GM12878 (cell line): Measurements from ENCODE around the gene SETBP1. TPM values are rescaled to one million over a fixed set of nuclear protein-coding genes. Genes with fewer than 3 reads are reported as not detected.

Experiments used
- ATAC-seq: fragments of 200-7000 bp; cut with Tn5 transposase; 3 replicates; pipeline ENCODE4 v1.9.1; 2020; ENCODE audit warnings: mild to moderate bottlenecking, moderate library complexity
- BruUV-seq: library from RNA; stranded (reverse); fragments of 400-500 nt; replicated peaks from 2 replicates; lab custom pipeline; 2021; lab: Mats Ljungman, UMichigan
- CTCF ChIA-PET: fragments of 300-600 bp; sonication (Branson Sonifier 250); formaldehyde crosslinking; extraction: SDS; loops from one replicate; lab custom pipeline; 2021; ENCODE audit warnings: inconsistent platforms; lab: Yijun Ruan, JAX
- POLR2A ChIA-PET: fragments of 350-600 bp; formaldehyde crosslinking; extraction: SDS; loops from one replicate; lab custom pipeline; 2021; ENCODE audit warnings: inconsistent platforms; lab: Charles Lee
- RAD21 ChIA-PET: fragments of 300-600 bp; sonication (Branson Sonifier 250); formaldehyde crosslinking; loops from one replicate; lab custom pipeline; 2023; ENCODE audit warnings: antibody characterized with exemption; ENCODE audit not compliant: unreplicated experiment; lab: Charles Lee
- SMC1A ChIA-PET: fragments of 300-600 bp; sonication (Branson Sonifier 250); formaldehyde crosslinking; loops from one replicate; lab custom pipeline; 2023; ENCODE audit not compliant: unreplicated experiment, uncharacterized antibody; lab: Charles Lee
- DNase-seq: peaks from one replicate; pipeline ENCODE4 v3.0.0-alpha.2; 2011; ENCODE audit warnings: low read depth, low spot score
- FAIRE-seq: peaks from 3 replicates; lab custom pipeline; 2011; peaks lifted over from hg19 to GRCh38; lab: Jason Lieb, UNC
- H2AFZ ChIP-seq: 2 replicates; pipeline ENCODE4 v1.6.0; 2011; ENCODE audit warnings: low read depth, low read length, control low read depth; ENCODE audit not compliant: control insufficient read depth
- H3K27ac ChIP-seq: 2 replicates; pipeline ENCODE4 v1.5.1; 2011; ENCODE audit warnings: control low read depth; ENCODE audit not compliant: control insufficient read depth, insufficient read depth
- H3K27me3 ChIP-seq, 2 experiments: replicated peaks in 1 of 2; 2 replicates each; pipeline versions ENCODE4 v1.6.0 to v1.6.1; 2011; ENCODE audit warnings: low read length in 1 of 2; ENCODE audit not compliant: control insufficient read depth in 2 of 2, insufficient read depth in 2 of 2
- H3K36me3 ChIP-seq, 2 experiments: 2 replicates each; pipeline ENCODE4 v1.5.1; 2011; ENCODE audit warnings: low read length in 1 of 2; ENCODE audit not compliant: control insufficient read depth in 2 of 2, insufficient read depth in 2 of 2
- H3K4me1 ChIP-seq: 2 replicates; pipeline ENCODE4 v1.6.1; 2011; ENCODE audit warnings: mild to moderate bottlenecking, low read length, moderate library complexity, mixed read lengths; ENCODE audit not compliant: control insufficient read depth, insufficient read depth
- H3K4me2 ChIP-seq: 2 replicates; pipeline ENCODE4 v1.6.0; 2011; ENCODE audit warnings: control low read depth; ENCODE audit not compliant: control insufficient read depth, insufficient read depth
- H3K4me3 ChIP-seq: fragments of 200-600 bp; sonication (generic); 2 replicates; pipeline ENCODE4 v1.5.1; 2016
- H3K79me2 ChIP-seq: 2 replicates; pipeline ENCODE4 v1.6.0; 2011; ENCODE audit warnings: low read length; ENCODE audit not compliant: control insufficient read depth, insufficient read depth
- H3K9ac ChIP-seq: 2 replicates; pipeline ENCODE4 v1.8.0; 2011; ENCODE audit warnings: low read length, control low read depth, mixed read lengths; ENCODE audit not compliant: control insufficient read depth, insufficient read depth
- H3K9me3 ChIP-seq: replicated peaks from 3 replicates; pipeline ENCODE4 v1.5.1; 2011; ENCODE audit warnings: mild to moderate bottlenecking, low read length; ENCODE audit not compliant: control insufficient read depth, insufficient read depth
- H4K20me1 ChIP-seq: 2 replicates; pipeline ENCODE4 v1.6.0; 2011; ENCODE audit not compliant: control insufficient read depth, insufficient read depth
- ASH2L ChIP-seq: fragments of 300-600, 200-600 bp; sonication (generic); IDR thresholded peaks from 2 replicates; pipeline ENCODE4 v1.6.1; 2017; ENCODE audit warnings: low read depth, mild to moderate bottlenecking, borderline replicate concordance
- E2F4 ChIP-seq: IDR thresholded peaks from 2 replicates; pipeline ENCODE4 v1.6.1; 2012; ENCODE audit warnings: low read depth, low read length, improper control_type of control experiment
- EED ChIP-seq: sonication (generic); IDR thresholded peaks from 2 replicates; pipeline ENCODE4 v1.6.1; 2016; ENCODE audit warnings: antibody characterized with exemption, low read depth
- IKZF1 ChIP-seq: fragments of 450-650 bp; conservative IDR thresholded peaks from 2 replicates; pipeline ENCODE4 v1.6.1; 2017; ENCODE audit warnings: antibody characterized with exemption, mild to moderate bottlenecking
- LARP7 ChIP-seq: fragments of 450-650 bp; IDR thresholded peaks from 2 replicates; pipeline ENCODE4 v1.6.1; 2017; ENCODE audit warnings: mild to moderate bottlenecking
- MLLT1 ChIP-seq: fragments of 450-650 bp; IDR thresholded peaks from 2 replicates; pipeline ENCODE4 v1.6.1; 2016; ENCODE audit warnings: mild to moderate bottlenecking
- MXI1 ChIP-seq: fragments of 150-350 bp; IDR thresholded peaks from 2 replicates; pipeline ENCODE4 v1.6.1; 2011; ENCODE audit warnings: low read depth, mild to moderate bottlenecking, inconsistent platforms, low read length, improper control_type of control experiment
- NR2C2 ChIP-seq: IDR thresholded peaks from 2 replicates; pipeline ENCODE4 v1.6.1; 2011; ENCODE audit warnings: borderline replicate concordance, low read depth; ENCODE audit not compliant: control insufficient read depth, insufficient read length
- PAX8 ChIP-seq: fragments of 450-650 bp; IDR thresholded peaks from 2 replicates; pipeline ENCODE4 v1.6.1; 2017; ENCODE audit warnings: mild to moderate bottlenecking, moderate library complexity
- RUNX3 ChIP-seq: IDR thresholded peaks from 2 replicates; pipeline ENCODE4 v1.6.1; 2012; ENCODE audit warnings: low read length, inconsistent platforms
- SMAD5 ChIP-seq: IDR thresholded peaks from 2 replicates; pipeline ENCODE4 v1.6.1; 2016; ENCODE audit warnings: antibody characterized with exemption, low read depth
- TARDBP ChIP-seq: IDR thresholded peaks from 2 replicates; pipeline ENCODE4 v1.6.1; 2016; ENCODE audit warnings: borderline replicate concordance
- ZBED1 ChIP-seq: IDR thresholded peaks from 2 replicates; pipeline ENCODE4 v1.6.1; 2016; ENCODE audit warnings: borderline replicate concordance
- ZNF274 ChIP-seq: IDR thresholded peaks from one replicate; pipeline ENCODE4 v1.8.0; 2011; ENCODE audit not compliant: insufficient read length, insufficient read depth
- ZNF384 ChIP-seq: IDR thresholded peaks from 2 replicates; pipeline ENCODE4 v1.6.1; 2012; ENCODE audit warnings: low read depth, mild to moderate bottlenecking, low read length, improper control_type of control experiment, borderline replicate concordance
- ZZZ3 ChIP-seq: IDR thresholded peaks from 2 replicates; pipeline ENCODE4 v1.6.1; 2011; ENCODE audit warnings: low read depth; ENCODE audit not compliant: control insufficient read depth, insufficient read length
- WGBS: methylation state at CpG from one replicate; pipeline ENCODE4 v1.1.6; 2016; ENCODE audit warnings: low lambda C conversion rate; ENCODE audit not compliant: insufficient replicate concordance, insufficient coverage; ENCODE audit errors: missing lambda C conversion rate; 5-methylcytosine and 5-hydroxymethylcytosine counted together
- in situ Hi-C: fragments of 300-500 bp; cut with MboI; formaldehyde crosslinking; loops from 9 replicates; pipeline ENCODE4 v1.14.3; 2018; ENCODE audit warnings: mixed read lengths
- intact Hi-C: fragments of 100-400 bp; cut with micrococcal nuclease; formaldehyde crosslinking; loops from one replicate; pipeline ENCODE4 v1.14.2; 2022; ENCODE audit not compliant: unreplicated experiment
- polyA plus RNA-seq, 11 experiments: library from polyadenylated mRNA; depleted of rRNA in 4 of 11; unstranded in 6 of 11; stranded (reverse) in 5 of 11; fragments of >200 nt; fragmentation: Nextera tagmentation in 4 of 11; fragmentation: Illumina TruSeq in 1 of 11; extraction: Ambion mirVana in 4 of 11; extraction: Trizol in 1 of 11; gene quantifications; 1 replicate in 1 of 11; 2 replicates in 10 of 11; pipeline versions ENCODE4 v1.2.1 to v1.2.3, GENCODE V29; 2011 to 2016; ENCODE audit warnings: inconsistent platforms in 2 of 11, missing spikeins in 2 of 11, low read depth in 1 of 11
- total RNA-seq, 4 experiments: library from RNA; depleted of rRNA in 3 of 4; stranded (reverse); fragments of >200 nt in 3 of 4; fragmentation: Illumina TruSeq in 1 of 4; extraction: Trizol in 1 of 4; gene quantifications; 2 replicates each; pipeline versions ENCODE4 v1.2.1 to v1.2.3, GENCODE V29; 2013 to 2021

SETBP1 gene
- total and polyA plus RNA-seq, 10 of the 15 experiments (the other 5 are each of a cell fraction or from before 2014, with no cell fraction given): 0.99 to 29.7 (median 8.3) TPM

GRCh38 chr18:44936485-44936884, 255.8 kb downstream of the SETBP1 start (continued):
- no peak for TF ChIP-seq LARP7
- TF ChIP-seq MLLT1: no peak
- no peak for TF ChIP-seq ZZZ3
- no peak for TF ChIP-seq RUNX3
- no peak for TF ChIP-seq ASH2L
- TF ChIP-seq NR2C2: no peak
- TF ChIP-seq PAX8: no peak
- no peak for TF ChIP-seq TARDBP
- no peak for TF ChIP-seq EED

GRCh38 chr18:44937960-44938719, 257.5 kb downstream of the SETBP1 start:
- H3K79me2 ChIP-seq: no peaks in the 10 kb centered on the region
- no peak overlapping the region for H2AFZ ChIP-seq
- in situ Hi-C loops: no loop called here
- no peaks in the 10 kb centered on the region for H4K20me1 ChIP-seq
- H3K9ac ChIP-seq: no peak overlapping the region
- FAIRE-seq: no peak
- no peak overlapping the region for H3K4me2 ChIP-seq
- DNase-seq: no peak
- H3K36me3 ChIP-seq: peaks cover 0 to 2% of the 10 kb centered on the region in 2 experiments; a peak in 2 of 4 replicates
- H3K4me1 ChIP-seq: no peaks in the 10 kb centered on the region
- intact Hi-C loops: no loop called here
- 69% methylated on average over 12 of the region's 12 CpGs for WGBS
- H3K27me3 ChIP-seq: no peaks in the 10 kb centered on the region
- no peak for ATAC-seq
- no TSS peak for BruUV-seq
- ChIA-PET CTCF (interaction anchor here (0.8 to 1.1 kb wide), 3 partner anchors 11 to 16 kb away, joined by 3 to 4 read pairs (median 4); no protein-coding TSS in a partner anchor), RAD21 (interaction anchor here (1.4 to 1.6 kb wide), 2 partner anchors 13 to 26 kb away, joined by 3 to 4 read pairs; no protein-coding TSS in a partner anchor), POLR2A (no interaction called here)
- no peaks in the 10 kb centered on the region for H3K9me3 ChIP-seq
- no peak overlapping the region for H3K4me3 ChIP-seq
- TF ChIP-seq ZNF384 (no peak), NR2C2 (no peak), MXI1 (no peak), ZNF274 (no peak), ZBED1 (no peak), E2F4 (no peak), SMAD5 (no peak), LARP7 (no peak), ASH2L (no peak), IKZF1 (no peak)
- TF ChIP-seq, all 136 proteins: peak for 0
- no peak overlapping the region for H3K27ac ChIP-seq
- SMC1A ChIA-PET: interaction anchor here (1.4 to 1.5 kb wide), 2 partner anchors 17 to 178 kb away, joined by 5 to 6 read pairs; no protein-coding TSS in a partner anchor
